Nephron (organoid): ENCODE data around the gene FAM72C.
"Not testable (repeated sequence)": the region's sequence is repeated elsewhere in the genome, so short reads cannot be mapped to it uniquely, and the experiment has no call there.

Source experiments
- H3K27ac Mint-ChIP-seq, 3 experiments: 2 replicates each; pipeline ENCODE4 v1.8.0; 2020; ENCODE audit warnings: mixed read lengths in 3 of 3, mild to moderate bottlenecking in 2 of 3, moderate library complexity in 1 of 3
- H3K27me3 Mint-ChIP-seq: 2 replicates; pipeline ENCODE4 v1.8.0; 2021; ENCODE audit warnings: low read depth, mild to moderate bottlenecking, moderate library complexity, mixed read lengths
- H3K36me3 Mint-ChIP-seq: 2 replicates; pipeline ENCODE4 v1.8.0; 2020; ENCODE audit warnings: low read depth, mixed read lengths
- H3K4me1 Mint-ChIP-seq: 2 replicates; pipeline ENCODE4 v1.8.0; 2020; ENCODE audit warnings: mixed read lengths
- H3K4me3 Mint-ChIP-seq, 3 experiments: 2 replicates each; pipeline ENCODE4 v1.8.0; 2020; ENCODE audit warnings: mild to moderate bottlenecking in 3 of 3, mixed read lengths in 3 of 3, moderate library complexity in 2 of 3
- H3K9me3 Mint-ChIP-seq: 2 replicates; pipeline ENCODE4 v1.8.0; 2020; ENCODE audit warnings: mixed read lengths

The FAM72C gene

DNA sequence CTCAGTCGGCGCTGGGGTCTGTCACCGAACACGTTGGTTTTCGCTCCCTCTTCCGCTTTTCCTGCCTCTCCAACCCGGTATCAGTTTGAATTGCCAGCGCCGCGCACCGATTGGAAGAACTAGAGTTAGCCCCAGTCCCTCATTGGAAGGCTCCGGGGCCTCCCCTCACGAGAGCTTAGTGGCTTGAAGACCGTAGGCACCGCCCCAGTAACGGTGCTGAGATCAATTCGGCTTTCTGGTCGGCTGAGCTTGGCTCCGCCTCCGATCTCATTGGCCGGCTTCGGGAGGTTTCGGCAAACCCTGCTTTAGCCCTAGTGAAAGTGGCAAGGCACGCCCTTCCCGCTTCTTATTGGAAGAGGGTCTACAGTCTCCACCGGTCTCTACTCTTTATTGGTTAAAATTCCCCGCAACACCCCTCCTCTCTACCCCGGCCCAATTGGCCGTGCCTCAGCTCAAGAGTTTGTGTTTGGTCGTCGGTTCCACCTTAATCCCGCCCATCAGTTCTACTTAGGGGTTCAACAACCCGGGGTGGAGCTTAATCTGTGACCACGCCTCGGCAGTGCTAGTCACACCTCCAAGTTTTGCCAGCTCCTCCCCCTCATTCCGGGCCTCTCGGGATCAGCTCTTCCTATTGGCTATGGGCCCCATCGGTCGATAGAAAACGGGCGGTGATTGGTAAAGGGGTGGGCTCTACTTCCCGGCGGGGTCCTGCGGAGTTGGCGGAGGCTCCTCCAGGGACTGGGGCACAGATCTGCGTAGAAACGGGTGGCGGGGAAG lies at the start of gene FAM72C:
Gene FAM72C (minus strand): TSS at position 63 of the 777 bp plus-strand sequence. CDS start 845 bp downstream, outside the sequence.
- H3K4me1 Mint-ChIP-seq, H3K27me3 Mint-ChIP-seq, H3K27ac Mint-ChIP-seq: not testable (repeated sequence)

DNA sequence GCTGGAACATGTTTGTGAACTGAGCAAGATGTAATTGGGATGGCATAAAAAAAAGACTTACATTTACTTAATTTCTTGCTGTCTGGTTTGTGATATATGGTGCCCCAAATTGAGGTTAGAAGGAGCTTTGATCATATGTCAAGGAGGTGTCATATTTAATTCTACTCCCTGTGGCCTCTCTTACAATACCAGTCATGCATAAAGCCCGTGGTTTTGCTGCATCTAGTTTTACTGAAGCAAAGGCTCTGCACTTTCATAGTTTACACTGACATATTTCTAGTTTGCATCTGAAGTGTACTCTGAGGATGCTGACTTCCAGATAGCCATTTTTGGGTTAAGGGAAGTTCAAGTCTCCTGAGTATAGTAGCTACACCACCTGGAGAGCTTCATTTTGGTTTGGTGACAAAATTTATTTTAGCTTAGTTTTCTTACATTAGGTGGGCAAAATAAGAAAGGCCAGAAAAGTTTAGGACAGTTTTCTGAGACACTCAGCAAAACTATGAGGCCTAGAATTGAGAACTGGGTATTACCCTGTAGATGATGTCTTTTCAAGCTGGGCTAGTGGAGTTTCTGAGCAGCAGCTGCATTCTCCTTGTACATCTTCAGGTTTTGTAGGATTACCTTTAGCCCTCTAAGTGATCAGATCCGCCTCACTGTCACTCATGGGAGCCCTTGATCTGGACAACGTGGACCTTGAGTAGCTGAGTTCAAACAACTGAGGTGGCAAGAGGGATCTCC lies 48.4 kb upstream of the FAM72C start:
- not testable (repeated sequence) for H3K4me3 Mint-ChIP-seq, H3K27me3 Mint-ChIP-seq, H3K9me3 Mint-ChIP-seq, H3K27ac Mint-ChIP-seq, H3K36me3 Mint-ChIP-seq, H3K4me1 Mint-ChIP-seq

More for the DNA sequence above, at the start of gene FAM72C:
- not testable (repeated sequence) for H3K4me3 Mint-ChIP-seq, H3K36me3 Mint-ChIP-seq, H3K9me3 Mint-ChIP-seq

DNA sequence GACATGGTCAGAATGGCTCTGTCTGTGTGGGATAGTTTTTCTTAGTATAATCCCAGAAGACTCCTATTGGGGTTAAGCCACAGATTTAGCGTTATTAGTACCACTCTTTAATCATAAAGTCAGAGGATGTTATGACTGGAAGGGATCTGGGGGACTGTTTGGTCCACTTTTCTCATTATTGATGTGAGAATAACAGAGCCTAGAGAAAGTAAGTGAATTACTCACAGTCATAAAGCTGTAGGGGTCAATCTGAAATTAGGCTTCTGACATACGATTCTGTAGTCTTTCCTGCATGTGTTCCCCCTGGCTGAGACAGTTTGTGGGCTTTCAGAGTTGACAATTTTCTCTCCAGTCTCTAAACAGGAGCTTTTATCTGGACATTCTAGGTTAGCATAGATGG lies 47.3 kb upstream of the FAM72C start:
- not testable (repeated sequence) for H3K4me3 Mint-ChIP-seq, H3K27me3 Mint-ChIP-seq, H3K27ac Mint-ChIP-seq, H3K36me3 Mint-ChIP-seq, H3K9me3 Mint-ChIP-seq, H3K4me1 Mint-ChIP-seq

DNA sequence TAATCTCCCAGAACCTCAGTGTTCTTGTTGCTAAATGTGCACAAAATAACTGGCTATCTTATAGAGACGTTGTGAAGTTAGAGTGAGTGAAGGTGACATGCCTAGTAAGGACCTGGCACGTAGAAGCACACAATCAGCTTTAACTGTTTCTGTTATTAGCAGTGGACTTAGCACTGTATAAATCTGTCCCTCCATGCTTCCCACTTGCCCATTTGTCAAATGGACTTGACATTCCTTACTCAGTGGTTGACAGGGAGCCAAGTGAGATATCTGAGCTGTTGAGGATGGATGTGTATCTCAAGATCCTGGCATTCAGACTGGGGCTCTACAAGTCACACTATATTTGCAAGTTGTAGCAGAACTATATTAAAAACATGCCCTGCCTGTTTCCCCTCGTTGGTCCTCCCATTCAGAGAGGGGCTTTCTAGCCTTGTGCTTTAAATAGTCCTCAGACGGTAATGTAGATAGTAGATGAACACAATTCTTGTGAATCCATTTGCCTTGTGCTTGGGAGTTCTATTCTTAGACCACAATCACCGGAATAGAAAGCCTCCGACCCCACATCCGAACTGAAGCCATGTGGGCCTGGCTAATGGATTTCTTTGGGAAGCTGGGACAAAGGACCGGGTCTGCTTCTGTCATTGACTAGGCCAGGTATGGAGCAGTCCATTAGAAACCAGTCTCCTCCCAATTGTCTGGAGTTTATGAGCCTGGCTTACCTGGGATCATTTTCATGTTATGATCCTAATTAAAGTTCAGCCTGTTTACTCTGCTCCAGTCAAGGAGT lies 43.6 kb upstream of the FAM72C start:
- not testable (repeated sequence) for H3K4me3 Mint-ChIP-seq, H3K9me3 Mint-ChIP-seq

DNA sequence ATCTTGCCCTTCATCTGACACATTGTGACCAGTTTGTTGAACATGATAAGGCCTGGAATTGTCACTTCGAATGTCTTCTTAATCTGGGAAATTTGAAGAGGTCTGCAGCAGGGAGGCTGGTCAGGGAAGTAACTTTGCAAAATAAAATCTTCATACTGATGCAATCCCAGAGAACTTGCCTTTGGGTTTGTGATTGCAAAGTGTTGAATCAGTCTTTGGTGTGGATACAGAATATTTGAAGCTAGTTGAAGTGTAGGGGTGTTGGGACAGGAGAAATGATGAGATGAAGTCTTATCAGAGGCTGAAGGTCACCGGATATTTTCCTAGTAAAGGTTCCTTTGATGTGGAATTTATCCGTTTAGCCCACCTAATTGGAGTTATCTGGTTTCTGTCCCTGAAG lies 42.7 kb upstream of the FAM72C start:
- H3K9me3 Mint-ChIP-seq, H3K27me3 Mint-ChIP-seq, H3K27ac Mint-ChIP-seq, H3K36me3 Mint-ChIP-seq, H3K4me3 Mint-ChIP-seq, H3K4me1 Mint-ChIP-seq: not testable (repeated sequence)

More for the DNA sequence above, 43.6 kb upstream of the FAM72C start:
- not testable (repeated sequence) for H3K36me3 Mint-ChIP-seq, H3K27ac Mint-ChIP-seq, H3K4me1 Mint-ChIP-seq, H3K27me3 Mint-ChIP-seq

DNA sequence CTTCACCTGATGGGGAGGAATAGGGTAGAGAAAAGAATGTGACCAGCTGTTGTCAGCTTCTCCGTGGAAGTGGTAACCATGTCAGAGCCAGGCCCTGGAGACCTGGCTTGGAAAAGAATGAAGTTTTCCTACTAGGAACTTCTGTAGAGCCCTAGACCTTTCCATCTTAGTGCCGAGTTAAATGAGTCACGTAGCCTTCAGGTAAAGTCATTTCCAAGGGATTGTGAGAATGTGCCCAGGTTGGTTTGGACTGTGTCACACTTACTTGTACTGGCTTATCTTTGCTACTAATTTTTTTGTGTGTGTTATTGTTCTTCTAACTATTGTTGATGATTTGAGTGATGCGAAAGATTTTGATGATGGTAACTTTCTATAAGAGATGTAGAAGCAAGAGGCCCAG lies 42.3 kb upstream of the FAM72C start:
- not testable (repeated sequence) for H3K27me3 Mint-ChIP-seq, H3K27ac Mint-ChIP-seq, H3K36me3 Mint-ChIP-seq, H3K4me1 Mint-ChIP-seq, H3K4me3 Mint-ChIP-seq, H3K9me3 Mint-ChIP-seq

DNA sequence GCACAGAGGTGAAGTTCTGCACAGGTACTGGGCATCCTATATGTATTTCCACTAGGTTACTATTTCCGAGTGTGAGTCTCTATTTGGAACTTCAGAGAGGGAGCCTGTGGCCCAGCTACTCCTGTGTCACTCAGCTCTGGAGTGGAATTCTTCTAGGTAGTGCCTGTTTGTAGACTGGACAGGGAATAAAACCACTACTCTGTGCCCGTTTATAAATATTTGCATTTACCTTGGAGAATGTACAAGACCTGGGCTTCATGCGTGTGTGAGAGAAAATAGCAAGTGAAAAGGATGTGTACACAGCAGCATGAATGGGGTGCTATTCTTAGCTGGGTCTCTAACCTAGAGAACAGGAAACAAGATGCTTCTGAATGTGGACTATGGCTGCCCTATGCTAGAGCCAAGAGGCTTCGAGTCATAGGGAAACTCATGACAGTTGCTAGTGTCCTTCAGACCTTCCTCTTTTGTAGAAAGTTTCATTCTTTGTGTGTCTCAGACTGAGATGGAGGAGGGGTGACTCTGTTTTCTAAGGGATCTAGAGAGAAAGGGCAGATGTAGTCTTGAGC lies 40.5 kb upstream of the FAM72C start:
- H3K9me3 Mint-ChIP-seq, H3K36me3 Mint-ChIP-seq, H3K4me3 Mint-ChIP-seq, H3K27ac Mint-ChIP-seq, H3K4me1 Mint-ChIP-seq, H3K27me3 Mint-ChIP-seq: not testable (repeated sequence)

DNA sequence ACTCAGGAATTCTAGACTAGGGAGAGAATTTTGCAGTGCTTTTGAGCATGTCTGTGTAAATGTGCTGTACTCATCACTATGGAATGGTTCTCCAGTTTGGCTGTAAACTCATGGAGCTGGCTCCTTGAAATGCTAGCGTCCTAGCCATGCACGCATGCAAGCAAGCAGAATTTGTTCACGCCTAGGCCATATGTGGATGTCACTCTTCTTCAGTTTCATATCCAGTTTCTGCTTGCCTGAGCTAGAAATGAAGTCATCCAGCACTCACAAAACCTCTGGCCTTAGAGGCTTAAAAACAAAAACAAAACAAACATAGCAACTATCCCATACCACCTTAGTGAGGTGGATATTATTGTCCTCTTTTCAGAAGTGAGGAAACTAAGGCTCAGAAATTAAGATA lies 37.6 kb upstream of the FAM72C start:
- H3K4me1 Mint-ChIP-seq, H3K27ac Mint-ChIP-seq, H3K4me3 Mint-ChIP-seq, H3K9me3 Mint-ChIP-seq, H3K27me3 Mint-ChIP-seq, H3K36me3 Mint-ChIP-seq: not testable (repeated sequence)

DNA sequence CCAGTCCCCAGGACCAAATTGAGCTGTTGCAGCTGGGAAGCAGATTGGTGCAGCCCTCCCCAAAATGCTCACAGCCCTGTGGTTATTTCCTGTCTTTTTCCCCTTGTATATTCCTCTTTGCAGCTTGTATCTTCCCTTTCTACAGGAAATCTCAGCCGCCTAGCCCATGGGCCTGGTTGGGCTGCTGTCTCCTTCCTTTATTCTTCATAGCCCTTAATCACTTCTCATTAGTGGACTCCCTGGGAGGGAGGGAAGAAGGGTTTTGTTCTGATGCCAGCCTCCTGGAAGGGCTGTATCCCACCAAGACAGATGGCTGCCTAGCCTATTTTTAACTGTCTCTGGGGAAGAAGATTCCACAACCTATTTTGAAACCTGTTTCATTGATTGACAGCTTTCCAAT lies 32.5 kb upstream of the FAM72C start:
- not testable (repeated sequence) for H3K27ac Mint-ChIP-seq, H3K4me3 Mint-ChIP-seq, H3K27me3 Mint-ChIP-seq, H3K36me3 Mint-ChIP-seq, H3K4me1 Mint-ChIP-seq, H3K9me3 Mint-ChIP-seq

DNA sequence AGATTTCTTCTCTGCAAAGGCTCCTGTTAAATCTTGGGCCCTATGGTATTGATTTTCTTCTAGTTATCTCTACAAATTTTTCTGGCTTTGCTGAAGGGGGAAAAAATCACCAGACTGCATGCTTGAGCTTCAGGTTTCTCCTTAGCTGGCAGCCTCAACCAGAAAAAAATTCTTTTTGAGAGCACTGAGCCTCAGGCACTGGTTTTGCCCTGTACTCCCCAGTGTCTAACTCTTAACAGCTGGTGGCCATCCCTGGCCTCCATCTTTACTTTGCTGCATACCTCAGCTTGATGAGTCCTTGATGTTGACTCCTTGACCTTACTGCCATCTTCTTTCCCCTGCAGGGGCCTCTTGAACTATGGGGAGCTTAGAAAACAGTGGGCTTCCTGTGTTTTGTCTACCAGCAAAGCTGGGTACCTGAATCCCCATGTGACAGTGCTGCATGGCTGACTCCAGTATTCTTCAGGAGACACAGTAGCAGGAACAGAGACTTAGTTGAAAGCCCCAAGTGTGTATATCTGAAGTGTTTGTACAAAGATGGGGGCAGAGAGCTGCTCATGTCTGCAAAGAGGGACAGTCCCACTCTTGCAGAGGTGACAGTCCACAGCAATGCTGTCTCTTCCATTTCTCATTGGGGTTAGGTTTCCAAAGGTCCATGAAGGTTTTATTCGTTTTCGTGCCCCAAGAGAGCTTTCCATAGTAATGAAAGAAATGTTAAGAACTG lies 31.7 kb upstream of the FAM72C start:
- not testable (repeated sequence) for H3K4me3 Mint-ChIP-seq, H3K9me3 Mint-ChIP-seq, H3K27me3 Mint-ChIP-seq, H3K4me1 Mint-ChIP-seq, H3K27ac Mint-ChIP-seq, H3K36me3 Mint-ChIP-seq

DNA sequence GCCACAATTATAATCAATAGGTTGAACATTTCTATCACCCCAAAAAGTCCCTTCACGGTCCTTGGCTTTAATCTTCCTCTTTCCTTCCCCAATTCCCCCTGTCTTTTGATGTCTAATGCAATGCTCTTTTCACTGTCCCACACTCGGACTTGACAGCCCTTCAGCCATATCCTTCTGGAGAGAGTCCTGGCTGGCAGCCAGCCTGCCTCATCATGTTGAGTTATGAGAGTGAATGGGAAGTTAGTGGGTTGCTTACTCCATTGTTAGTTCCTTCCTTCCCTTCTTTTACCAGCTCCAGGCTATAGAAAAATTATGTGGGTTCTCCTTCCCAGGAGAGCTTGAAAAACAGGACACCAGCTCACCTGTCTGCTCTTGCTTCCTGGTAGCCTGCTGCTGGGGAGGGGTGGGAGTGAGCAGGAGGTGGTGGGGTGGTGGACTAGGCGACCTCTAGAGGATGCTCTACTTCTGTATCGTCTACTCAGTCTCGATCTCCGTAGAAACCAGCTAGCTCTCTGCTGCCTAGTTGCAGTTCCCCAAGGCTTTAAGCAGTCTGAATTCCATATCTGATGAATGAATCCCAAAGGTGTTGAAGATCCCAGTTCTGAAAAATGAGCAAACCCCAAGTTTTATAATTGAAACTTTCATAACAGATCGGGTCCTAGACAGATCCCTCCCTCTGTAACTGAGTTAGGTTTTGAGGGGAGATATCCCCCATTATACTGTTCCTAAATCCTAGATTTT lies 30.5 kb upstream of the FAM72C start:
- H3K36me3 Mint-ChIP-seq, H3K27me3 Mint-ChIP-seq, H3K4me1 Mint-ChIP-seq, H3K9me3 Mint-ChIP-seq, H3K27ac Mint-ChIP-seq, H3K4me3 Mint-ChIP-seq: not testable (repeated sequence)

DNA sequence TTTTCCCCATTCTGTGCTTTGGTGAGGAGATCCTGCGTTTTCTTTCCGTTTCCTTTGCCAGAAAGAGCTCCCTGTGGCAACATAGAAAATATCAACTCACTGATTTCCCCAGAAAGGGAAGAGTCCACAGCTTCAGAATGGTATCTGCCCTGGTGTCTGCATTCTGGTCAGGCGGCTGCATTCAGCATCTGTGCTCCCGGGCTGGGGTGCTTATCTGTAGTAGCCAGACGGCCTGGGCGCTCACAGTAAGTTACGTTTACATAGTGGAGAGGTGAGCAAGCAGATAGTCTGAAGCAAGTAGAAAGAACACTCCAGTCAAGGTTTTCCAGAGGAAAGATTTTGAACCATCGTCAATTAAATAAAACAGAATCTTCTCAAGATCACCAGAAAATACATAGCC lies 29.3 kb upstream of the FAM72C start:
- not testable (repeated sequence) for H3K27me3 Mint-ChIP-seq

DNA sequence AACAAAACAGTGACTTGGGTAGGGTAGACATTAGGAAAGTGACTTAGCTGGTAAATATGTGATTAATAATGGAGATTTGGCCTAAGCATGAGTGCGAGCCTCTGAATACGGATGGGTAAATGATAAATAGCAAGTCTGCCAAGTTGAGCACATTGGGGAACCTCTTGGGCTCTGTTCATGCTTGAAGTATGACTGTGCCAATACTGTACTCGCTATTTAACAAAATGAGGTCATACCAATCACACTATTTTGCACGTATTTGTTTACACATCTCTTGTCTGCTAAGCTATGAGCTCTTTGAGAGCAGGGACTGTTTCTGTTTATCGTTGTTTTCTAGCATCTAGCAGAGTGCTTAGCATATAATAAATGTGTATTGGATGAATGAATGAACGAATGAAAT lies 24.2 kb upstream of the FAM72C start:
- not testable (repeated sequence) for H3K9me3 Mint-ChIP-seq, H3K4me3 Mint-ChIP-seq, H3K27me3 Mint-ChIP-seq, H3K4me1 Mint-ChIP-seq, H3K36me3 Mint-ChIP-seq, H3K27ac Mint-ChIP-seq

More for the DNA sequence above, 29.3 kb upstream of the FAM72C start:
- H3K9me3 Mint-ChIP-seq, H3K4me3 Mint-ChIP-seq, H3K36me3 Mint-ChIP-seq, H3K4me1 Mint-ChIP-seq, H3K27ac Mint-ChIP-seq: not testable (repeated sequence)
